GM11168 (cell line): ENCODE results near the gene C21orf91.

Experiments used
- in situ Hi-C: fragments of 300-500 bp; cut with MboI; formaldehyde crosslinking; loops from one replicate; pipeline ENCODE4 v1.12.0; 2022; ENCODE audit warnings: low sequenced_read_pairs; ENCODE audit not compliant: unreplicated experiment

C21orf91 gene

DNA sequence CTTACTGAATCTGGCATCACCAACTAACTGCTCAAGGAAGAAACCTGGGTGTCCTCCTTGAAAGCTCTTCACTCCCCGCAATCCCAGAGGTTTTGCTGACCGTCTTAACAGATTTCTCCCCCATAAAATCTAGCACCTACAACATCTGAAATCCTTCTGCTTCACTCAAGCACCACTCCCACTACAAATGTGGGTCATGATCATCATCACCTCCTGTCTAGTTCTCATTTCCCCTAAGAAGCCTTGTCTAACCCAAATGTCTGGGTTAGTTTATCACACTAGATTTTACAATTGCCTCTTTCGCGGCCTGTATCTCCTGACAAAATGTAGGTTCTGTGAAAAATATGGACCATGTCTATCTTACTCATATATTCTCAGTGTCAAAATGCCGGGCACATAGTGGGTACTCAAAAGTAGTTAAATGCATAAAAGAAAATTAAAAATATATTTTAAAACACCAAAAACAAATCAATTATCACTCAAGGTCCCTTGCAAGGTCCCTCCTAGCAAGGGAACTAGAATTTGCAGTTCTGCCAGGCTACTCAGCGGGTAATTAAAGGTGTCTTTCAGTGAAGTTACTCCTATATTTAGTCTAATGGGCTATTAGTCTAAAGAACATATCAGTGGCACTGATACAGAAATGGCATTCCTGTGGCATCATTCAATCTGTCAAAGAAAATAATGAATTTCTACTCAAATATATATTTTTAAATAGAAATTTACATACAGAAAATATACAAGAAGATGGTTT is 19.6 kb downstream of the C21orf91 start:
- in situ Hi-C loops = no loop called here

DNA sequence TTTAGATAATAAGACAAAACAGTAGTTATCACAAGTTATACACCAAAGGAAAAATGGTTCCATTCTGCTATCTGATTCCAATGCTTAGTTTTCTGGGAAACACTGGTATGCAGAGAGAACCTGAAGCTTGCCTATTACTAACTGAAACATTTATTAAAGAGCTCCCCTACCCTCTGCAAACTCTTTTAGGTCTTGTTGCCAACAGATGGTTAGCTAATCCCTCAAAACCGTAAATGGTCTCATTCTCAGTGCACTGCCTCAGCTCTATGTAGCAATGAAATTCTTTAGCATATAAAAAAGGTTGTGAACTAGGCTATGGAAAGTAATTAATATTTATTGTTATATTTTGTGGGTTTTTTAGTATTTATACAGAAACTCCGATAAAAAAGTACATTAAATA is 20.4 kb downstream of the C21orf91 start:
- in situ Hi-C loops = no loop called here

- in situ Hi-C loops = no loop called here
Observed at GRCh38 chr21:17797967-17798366, 21.2 kb downstream of the C21orf91 start.

DNA sequence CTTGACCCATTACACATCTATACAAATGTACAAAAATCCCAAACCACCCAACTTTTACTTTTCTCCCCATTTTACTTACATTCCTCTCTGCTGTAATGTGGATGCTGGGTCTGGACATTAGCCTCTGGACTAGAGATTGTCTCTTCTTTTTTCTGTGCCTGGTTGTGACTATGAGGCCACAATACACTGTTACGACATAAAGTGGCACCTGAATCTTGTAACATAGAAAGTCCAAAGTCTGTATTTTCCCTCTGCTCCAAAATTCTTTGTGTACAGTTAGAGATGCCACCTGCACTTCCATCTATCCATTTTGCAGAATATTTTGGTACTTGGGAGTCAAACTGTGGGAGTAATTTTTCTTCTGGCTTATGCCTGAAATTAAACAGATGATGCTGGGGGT is 22.7 kb downstream of the C21orf91 start:
- in situ Hi-C loops = no loop called here

GRCh38 chr21:17796037-17796403 is 23.1 kb downstream of the C21orf91 start:
- in situ Hi-C loops = no loop called here

DNA sequence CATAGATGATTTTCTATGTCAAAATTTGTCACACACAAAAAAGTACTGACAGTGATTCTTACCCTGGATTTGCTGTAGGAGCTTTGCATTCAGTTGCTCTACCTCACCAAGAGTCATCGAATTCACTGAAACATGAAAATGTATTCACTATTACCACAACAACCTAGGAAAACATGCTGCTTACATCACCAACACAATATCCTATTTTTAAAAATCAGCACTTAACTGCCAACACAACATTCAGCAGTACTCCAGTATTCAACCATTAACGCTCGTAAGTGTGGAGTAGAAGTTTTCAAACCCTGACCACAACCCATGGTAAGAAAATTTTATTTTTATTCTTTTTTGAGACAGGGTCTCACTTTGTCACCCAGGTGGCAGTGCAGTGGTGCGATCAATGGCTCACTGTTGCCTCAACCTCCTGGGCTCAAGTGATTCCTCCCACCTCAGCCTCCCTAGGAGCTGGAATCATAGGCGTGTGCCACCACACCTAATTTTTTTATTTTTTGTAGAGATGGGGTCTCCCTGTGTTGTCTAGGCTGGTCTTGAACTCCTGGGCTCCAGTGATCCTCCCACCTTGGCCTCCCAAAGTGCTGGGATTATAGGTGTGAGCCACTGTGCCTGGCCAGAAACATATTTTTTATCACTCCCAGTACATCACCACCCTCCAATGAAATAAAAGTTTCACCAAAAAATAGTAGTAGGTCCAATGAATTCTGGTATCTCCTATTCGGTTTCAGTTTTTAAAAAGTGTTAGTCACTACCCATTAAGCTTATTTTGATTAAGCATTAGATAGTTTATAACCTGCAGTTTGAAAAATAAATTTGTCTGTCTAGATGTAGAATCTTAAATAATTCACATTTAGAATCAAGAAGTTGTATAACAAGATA is 23.8 kb downstream of the C21orf91 start:
- in situ Hi-C loops = no loop called here

DNA sequence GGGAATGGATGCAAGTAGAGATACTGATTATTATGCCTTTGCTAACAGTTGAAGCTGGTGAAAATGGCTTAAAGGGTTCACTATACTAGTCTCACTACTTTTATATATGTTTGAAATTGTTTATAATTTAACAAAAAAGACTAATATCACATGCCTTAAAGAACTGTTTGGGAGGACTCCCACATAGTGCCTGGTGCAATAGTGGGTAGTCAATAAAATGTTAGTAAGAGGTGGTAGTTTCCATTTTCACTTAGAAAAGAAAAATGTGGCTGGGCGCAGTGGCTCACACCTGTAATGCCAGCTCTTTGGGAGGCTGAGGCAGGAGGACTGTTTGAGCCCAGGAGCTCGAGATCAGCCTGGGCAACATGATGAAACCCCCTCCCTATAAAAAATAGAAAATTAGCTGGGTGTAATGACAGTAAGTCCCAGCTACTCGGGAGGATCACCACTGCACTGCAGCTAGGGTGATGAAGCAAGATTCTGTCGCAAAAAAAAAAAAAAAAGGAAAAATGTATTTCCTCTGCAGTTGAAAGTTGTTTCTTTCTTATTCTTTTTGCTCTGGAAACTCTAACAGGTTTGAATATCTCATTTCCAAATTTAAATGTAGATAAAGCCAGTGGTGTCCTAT is 24.5 kb downstream of the C21orf91 start:
- in situ Hi-C loops = no loop called here

- in situ Hi-C loops = no loop called here
Observed at GRCh38 chr21:17793246-17794123, 25.7 kb downstream of the C21orf91 start.

GRCh38 chr21:17789656-17790055 is 29.5 kb downstream of the C21orf91 start:
- in situ Hi-C loops = no loop called here

DNA sequence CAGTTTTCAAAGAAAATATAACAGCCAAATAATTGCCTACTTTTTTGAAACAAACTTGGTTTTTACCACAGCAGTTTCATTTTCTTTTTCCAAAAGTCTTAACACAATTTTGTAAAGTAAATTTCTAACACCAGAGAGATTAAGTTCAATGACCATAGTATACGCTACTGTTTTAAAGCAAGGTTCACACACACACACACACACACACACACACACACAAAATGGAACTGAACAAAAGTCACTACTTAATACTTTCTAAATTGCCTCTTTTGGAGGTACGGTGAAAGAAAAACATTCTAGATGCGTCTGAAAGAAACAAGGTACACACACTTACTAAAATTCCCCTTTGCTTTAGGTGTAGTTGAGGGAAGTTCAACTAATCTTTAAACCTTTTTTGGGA is 30.1 kb downstream of the C21orf91 start:
- in situ Hi-C loops = no loop called here

DNA sequence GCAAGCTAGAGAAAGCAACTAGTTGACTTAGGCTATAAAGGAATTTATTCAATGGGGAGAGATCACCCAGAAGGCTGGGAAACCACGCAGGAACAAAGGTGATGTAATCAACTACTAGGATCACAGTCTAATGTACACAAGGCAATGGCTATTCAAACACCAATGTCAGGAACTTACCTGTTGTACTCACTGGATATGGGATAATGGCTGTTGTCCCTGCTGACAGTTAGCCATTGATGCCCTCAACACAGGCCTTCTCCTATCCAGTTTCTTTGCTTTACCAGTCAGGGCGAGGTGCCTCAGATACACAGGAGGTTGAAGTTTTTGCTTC is 32.3 kb downstream of the C21orf91 start:
- in situ Hi-C loops = no loop called here

DNA sequence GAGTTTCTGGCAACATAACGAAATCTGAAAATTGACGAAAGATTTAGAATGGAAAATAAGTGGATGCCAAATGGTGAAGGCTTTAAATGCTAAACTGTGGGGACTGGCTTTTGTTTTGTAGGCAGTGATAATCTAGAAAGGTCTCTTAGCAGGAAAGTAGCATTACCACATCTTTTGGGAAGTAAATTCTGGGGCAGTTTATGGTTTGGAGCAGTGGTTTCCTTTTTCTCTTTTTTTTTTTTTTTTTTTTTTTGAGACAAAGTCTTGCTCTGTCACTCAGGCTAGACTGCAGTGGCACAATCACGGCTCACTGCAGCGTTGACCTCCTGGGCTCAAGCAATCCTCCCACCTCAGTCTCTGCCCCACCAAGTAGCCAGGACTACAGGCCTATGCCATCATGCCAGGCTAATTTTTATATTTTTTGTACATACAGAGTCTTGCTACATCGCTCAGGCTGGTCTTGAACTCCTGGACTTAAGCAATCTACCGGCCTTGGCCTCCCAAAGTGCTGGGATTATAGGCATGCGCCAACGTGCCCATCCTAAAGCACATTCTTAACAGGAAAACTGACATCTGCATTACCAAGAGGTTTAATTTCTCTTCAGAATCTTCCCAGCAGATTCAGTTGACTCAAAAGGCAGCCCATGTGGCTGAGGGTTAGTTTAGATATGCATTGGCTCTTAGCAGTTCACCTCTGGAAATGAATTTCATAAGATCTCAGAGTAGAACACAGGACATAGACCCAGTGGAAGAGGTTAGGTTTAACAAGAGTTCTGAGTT is 32.9 kb downstream of the C21orf91 start:
- in situ Hi-C loops = no loop called here

GRCh38 chr21:17785403-17785788 is 33.8 kb downstream of the C21orf91 start:
- in situ Hi-C loops = no loop called here

GRCh38 chr21:17784604-17785402 is 34.4 kb downstream of the C21orf91 start:
- in situ Hi-C loops = no loop called here

GRCh38 chr21:17784180-17784598 is 35.0 kb downstream of the C21orf91 start:
- in situ Hi-C loops = no loop called here

DNA sequence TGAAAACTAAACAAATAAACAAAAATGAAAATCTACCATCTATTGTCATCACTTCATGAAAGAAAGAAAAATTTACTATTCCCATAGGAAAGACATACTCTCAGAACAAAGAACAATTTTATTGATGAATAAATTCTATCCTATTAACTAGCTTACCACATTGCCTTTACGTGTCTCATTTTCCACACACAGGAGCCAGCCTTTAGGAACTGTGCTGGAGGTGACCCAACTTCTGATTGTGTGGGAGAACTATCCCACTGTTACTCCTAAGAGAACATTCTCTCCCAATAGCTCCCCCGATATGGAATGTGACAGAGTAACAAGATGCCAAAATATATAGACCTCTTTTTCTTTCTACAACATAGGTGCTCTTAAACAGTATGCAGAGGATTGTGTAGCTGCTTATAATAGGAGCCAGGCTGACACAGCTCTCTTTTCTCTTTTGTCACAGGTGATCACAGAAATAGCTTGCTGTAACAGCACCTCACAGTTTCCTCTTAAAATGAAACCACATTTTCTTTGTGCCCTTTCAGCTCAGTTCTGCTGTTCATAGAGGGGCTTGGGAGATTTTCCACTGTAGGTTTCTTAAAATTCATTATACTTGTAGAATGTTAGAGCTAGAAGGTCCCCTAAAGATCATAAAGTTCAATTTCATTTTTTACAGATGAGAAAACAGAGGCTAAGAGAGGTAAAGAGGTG is 35.5 kb downstream of the C21orf91 start:
- in situ Hi-C loops = no loop called here

GRCh38 chr21:17783003-17783402 is 36.2 kb downstream of the C21orf91 start:
- in situ Hi-C loops = no loop called here

DNA sequence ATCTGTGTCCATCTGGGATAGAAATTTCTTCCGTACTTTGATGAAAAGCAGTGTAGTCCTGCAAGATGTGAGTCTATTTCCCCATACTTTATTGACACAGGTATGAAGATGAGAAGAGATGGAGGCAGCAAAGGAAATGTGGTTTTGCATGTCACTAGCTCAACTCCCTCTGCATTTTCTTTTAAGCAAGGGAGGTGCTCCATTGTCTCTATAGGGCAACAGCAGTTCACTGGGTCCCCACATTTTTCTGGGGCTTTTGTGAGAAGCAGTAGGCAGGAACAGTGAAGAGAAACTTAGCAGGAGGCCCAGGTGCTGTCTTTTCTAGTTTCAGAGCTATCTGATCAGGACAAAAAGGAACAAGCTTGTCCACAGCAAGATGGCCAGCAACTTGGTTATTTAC is 37.1 kb downstream of the C21orf91 start:
- in situ Hi-C loops = no loop called here
